Activated CD4-positive, alpha-beta T cell treated with anti-CD3 and anti-CD28 coated beads, Interleukin-2, amount 50 U/mL, for 24 hours (primary cell): ENCODE results near the gene GPAM.
A peak's percentile ranks its signal among the peaks of the same experiment; 100 is the strongest.

Source experiments
- DNase-seq, 2 donors: peaks; one replicate each; pipeline ENCODE4 v3.0.0-alpha.2; 2020; ENCODE audit warnings: low read depth in 1 of 2, low spot score in 1 of 2

Gene GPAM

DNA sequence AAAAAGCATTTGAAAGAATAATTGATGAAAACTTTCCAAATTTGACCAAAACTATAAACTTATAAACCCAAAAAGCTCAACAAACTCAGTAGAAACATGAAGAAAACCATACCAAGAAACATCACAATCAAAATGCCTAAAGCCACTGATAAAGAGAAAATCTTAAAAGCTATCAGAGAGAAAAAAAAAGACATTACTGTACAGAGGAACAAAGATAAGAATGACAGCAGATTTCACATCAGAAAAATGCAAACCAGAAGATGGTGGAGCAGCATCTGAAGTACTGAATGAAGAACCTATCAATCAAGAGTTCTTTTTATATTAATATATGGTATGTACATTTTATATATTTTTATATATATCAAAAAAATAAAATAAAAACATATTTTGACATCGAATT is 2.4 kb upstream of the GPAM start:
- no peak for DNase-seq

GRCh38 chr10:112184379-112184778 is 814 bp upstream of the GPAM start:
- DNase-seq: no peak

GRCh38 chr10:112184052-112184371 is 447 bp upstream of the GPAM start:
- DNase-seq: no peak

- DNase-seq: no peak
Measured at GRCh38 chr10:112182784-112183328, 709 bp downstream of the GPAM start.

- DNase-seq: no peak
Measured at GRCh38 chr10:112177247-112177646, 6.3 kb downstream of the GPAM start.

GRCh38 chr10:112176543-112176942 is 7.0 kb downstream of the GPAM start:
- DNase-seq: no peak

DNA sequence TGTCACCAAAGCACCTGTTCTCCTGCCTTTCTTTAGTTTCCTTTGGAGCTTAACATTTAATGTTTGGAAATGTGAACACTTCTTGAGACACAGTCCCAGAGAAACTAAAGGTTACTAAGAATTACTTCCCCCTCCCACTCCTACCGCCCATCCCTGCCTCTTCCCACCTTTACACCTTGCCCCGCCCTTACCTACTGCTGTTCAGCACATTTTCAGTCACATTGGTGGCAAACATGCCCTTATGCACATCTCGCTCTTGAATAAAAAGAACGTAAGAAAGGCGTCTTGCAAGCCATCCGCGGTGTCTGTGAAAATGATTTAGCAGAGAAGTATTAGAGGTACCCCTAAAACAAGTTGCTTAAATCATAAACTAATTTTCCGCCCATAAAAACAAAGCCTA is 8.2 kb downstream of the GPAM start:
- no peak for DNase-seq

GRCh38 chr10:112173206-112173605 is 10.4 kb downstream of the GPAM start:
- no peak for DNase-seq

DNA sequence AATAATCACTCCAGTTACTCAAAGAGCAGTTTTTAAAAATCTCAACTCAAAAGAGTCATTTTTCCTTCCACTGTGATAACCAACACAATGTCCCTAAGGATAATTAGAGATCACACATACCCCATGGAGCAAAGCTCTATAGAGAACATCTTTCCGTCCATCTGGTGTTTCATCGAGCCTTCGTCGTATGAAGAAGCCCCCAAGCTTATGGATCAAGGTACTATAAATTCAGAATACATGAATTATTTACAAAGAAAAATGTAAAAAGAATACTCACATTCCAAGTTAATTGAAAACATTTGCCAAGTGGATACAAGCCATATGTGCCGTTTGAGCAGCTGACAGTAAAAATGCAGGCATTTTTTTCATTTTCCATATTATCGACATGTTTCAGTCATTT is 14.8 kb downstream of the GPAM start:
- no peak for DNase-seq

DNA sequence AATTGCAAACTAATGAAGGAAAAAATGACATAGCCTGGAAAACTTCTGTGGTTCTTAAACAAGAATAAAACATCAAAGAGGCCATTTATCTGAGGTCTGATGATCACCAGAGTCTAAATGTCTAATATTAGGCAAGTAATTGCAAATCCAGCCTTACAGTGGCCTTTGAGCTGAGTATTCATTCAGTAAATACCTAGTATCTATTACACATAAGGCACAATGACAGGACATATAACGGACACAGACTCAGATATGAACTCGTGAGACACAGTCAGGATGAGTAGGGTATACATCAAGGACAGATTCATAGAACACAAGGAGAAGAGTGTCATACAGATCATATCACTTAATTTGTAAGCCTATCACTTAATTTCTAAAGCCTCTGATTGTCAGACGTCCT is 16.8 kb downstream of the GPAM start:
- no peak for DNase-seq

GRCh38 chr10:112161757-112162518 is 21.6 kb downstream of the GPAM start:
- DNase-seq: no peak

GRCh38 chr10:112160834-112161233 is 22.7 kb downstream of the GPAM start:
- no peak for DNase-seq

DNA sequence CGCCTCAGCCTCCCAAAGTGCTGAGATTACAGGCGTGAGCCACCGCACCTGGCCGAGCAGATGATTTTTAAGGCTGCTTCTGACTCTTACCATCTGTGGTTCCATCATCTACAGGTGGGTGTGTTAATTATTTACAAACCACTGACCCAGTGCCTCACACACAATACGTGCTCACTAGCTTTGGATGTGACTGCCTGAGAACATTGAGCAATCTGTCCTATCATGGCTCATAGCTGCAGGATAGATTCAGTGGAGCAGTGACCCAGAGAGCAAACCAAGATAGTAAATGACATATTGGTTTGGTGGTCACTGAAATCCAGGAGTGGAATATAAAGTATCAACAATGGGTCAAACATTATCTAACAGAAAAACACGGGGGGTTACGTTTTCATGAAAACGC is 24.1 kb downstream of the GPAM start:
- DNase-seq: no peak

GRCh38 chr10:112151524-112152039 is 32.0 kb downstream of the GPAM start:
- DNase-seq: no peak

DNA sequence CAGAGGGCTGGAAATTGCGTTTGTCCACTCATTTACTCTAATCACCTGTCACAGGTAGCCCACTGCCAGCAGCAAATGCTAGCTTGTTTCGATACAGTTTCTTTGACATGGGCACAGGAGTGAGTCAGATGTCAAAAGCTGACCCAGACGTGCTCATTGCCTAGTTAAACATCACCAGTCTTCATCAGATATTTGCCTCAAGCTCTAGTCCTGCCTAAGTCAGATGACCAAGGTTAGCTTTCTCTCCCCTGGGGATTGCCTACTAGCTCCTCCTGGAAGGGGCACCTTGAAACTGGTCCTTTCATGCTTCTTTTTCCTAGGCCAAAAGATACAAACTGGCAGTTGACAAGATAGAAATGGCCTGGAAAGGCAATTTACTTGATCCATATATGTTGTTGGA is 35.2 kb downstream of the GPAM start:
- DNase-seq: no peak

GRCh38 chr10:112146799-112147198 is 36.8 kb downstream of the GPAM start:
- no peak for DNase-seq

DNA sequence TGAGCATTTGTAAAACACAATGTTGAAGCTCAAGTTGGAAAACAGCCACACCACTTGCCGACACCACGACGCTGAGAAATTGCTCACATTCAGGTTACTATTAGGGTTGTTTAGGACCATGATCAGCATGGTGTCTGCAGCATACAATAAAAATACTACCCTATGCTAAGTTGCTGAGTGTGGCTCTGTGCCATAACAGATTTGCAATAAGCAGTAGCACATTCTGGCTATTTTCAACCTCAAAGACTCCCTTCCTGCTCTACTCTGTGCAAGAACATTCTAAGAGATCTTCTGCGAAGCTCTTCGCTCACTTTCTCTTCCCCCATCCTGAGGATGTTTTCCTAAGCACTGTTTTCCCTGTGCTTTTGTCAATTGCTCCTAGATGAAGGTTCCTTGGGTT is 38.3 kb downstream of the GPAM start:
- no peak for DNase-seq

- no peak for DNase-seq
Measured at GRCh38 chr10:112143420-112143819, 40.1 kb downstream of the GPAM start.

GRCh38 chr10:112141292-112141691 is 42.3 kb downstream of the GPAM start:
- DNase-seq: no peak

DNA sequence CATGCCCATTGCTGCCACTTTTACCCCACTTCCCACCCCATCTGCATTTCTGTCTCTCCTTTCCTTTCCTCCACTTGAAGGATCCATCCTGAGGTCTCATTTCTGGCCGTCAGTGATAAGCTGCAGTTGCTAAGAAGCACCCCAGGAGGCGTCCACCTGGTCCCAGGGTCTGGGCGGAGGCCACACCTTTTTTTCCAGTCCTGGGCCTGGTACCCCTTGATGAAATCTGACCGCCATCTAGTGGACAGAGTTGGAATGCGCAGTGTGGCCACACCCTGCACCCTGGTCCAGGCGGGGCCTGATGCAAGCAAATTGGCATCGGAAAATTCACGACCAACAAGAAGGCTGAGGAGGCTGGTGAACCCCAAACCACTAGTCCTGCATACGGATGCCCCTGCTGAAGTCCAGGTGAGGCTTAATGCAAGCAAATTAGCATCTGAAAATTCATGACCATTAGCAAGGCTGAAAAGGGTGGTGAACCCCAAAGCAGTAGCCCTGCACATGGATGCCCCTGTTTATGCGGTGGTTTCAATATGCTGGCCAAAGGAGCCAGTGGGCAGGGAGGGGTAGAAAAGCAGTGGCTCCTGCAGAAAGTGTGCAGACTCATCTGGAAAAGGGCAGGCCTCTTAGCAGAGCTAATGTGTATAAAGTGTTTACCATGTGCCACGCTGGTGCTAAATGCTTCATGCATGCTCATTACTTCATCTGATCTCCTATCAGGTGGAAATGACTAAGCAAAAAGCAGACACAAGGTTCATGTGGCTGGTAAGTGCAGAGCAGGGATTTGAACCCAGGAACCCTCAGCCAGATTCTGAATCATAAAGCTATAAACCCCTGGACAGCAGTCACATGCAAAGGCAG is 43.2 kb downstream of the GPAM start:
- peak; percentile 43 to 62 for DNase-seq

- no peak for DNase-seq
Measured at GRCh38 chr10:112139176-112139575, 44.4 kb downstream of the GPAM start.
